ENCODE results near the gene PIERCE2.

The PIERCE2 gene

GRCh38 chr15:55457401-55458022 is 49.2 kb downstream of the PIERCE2 start:
- H3K9me3 ChIP-seq (ENCODE audit: control extremely low read depth in 1 of 5, control insufficient read depth in 4 of 5, insufficient read depth in 2 of 5, low read depth in 1 of 5, low read length in 4 of 5) = peaks cover 0 to 18% (median 6%) of the 10 kb centered on the region in 5 experiments
- CTCF ChIA-PET = interaction anchor here (1.5 kb wide), 1 partner anchor 186 kb away, joined by 3 read pairs; no protein-coding TSS in a partner anchor
- no peak for DNase-seq
- no peak overlapping the region for H3K4me3 ChIP-seq (ENCODE audit: control insufficient read depth in 1 of 7, extremely low read depth in 1 of 7, insufficient read depth in 4 of 7, low read depth in 2 of 7, low read length in 6 of 7)
- H3K27ac ChIP-seq (ENCODE audit: insufficient read depth in 1 of 2, low read depth in 1 of 2, low read length in 2 of 2, poor library complexity in 1 of 2, severe bottlenecking in 2 of 2) = no peak overlapping the region
- POLR2A ChIA-PET = no interaction called here
- H3K4me1 ChIP-seq (ENCODE audit: control extremely low read depth in 1 of 4, control insufficient read depth in 4 of 4, insufficient read depth in 4 of 4, low read length in 3 of 4) = no peaks in the 10 kb centered on the region
- H3K27me3 ChIP-seq (replicated peaks in 2 of 5; ENCODE audit: control insufficient read depth in 4 of 5, insufficient read depth in 5 of 5, low read length in 4 of 5) = no peaks in the 10 kb centered on the region
- 97% methylated on average over 4 of the region's 5 CpGs for WGBS (ENCODE audit: insufficient coverage)
- H3K36me3 ChIP-seq (ENCODE audit: control insufficient read depth in 4 of 4, insufficient read depth in 4 of 4, low read length in 3 of 4) = no peaks in the 10 kb centered on the region

- H3K36me3 ChIP-seq (ENCODE audit: control insufficient read depth in 4 of 4, insufficient read depth in 4 of 4, low read length in 3 of 4) = no peaks in the 10 kb centered on the region
- no peak overlapping the region for H3K4me3 ChIP-seq (ENCODE audit: control insufficient read depth in 1 of 7, extremely low read depth in 1 of 7, insufficient read depth in 4 of 7, low read depth in 2 of 7, low read length in 6 of 7)
- no peak for DNase-seq
- ChIA-PET CTCF (no interaction called here), POLR2A (no interaction called here)
- no peak overlapping the region for H3K27ac ChIP-seq (ENCODE audit: insufficient read depth in 1 of 2, low read depth in 1 of 2, low read length in 2 of 2, poor library complexity in 1 of 2, severe bottlenecking in 2 of 2)
- 100% methylated on average over 3 of the region's 4 CpGs for WGBS (ENCODE audit: insufficient coverage)
- no peaks in the 10 kb centered on the region for H3K27me3 ChIP-seq (replicated peaks in 2 of 5; ENCODE audit: control insufficient read depth in 4 of 5, insufficient read depth in 5 of 5, low read length in 4 of 5)
- H3K9me3 ChIP-seq (ENCODE audit: control extremely low read depth in 1 of 5, control insufficient read depth in 4 of 5, insufficient read depth in 2 of 5, low read depth in 1 of 5, low read length in 4 of 5) = peaks cover 0 to 18% (median 6%) of the 10 kb centered on the region in 5 experiments
- no peaks in the 10 kb centered on the region for H3K4me1 ChIP-seq (ENCODE audit: control extremely low read depth in 1 of 4, control insufficient read depth in 4 of 4, insufficient read depth in 4 of 4, low read length in 3 of 4)
Measured at GRCh38 chr15:55461447-55461846, 53.2 kb downstream of the PIERCE2 start.

GRCh38 chr15:55468321-55468720 is 60.0 kb downstream of the PIERCE2 start:
- Histone ChIP-seq H3K9me3 (ENCODE audit: control extremely low read depth in 1 of 5, control insufficient read depth in 4 of 5, insufficient read depth in 2 of 5, low read depth in 1 of 5, low read length in 4 of 5) (no peaks in the 10 kb centered on the region), H3K4me3 (ENCODE audit: control insufficient read depth in 1 of 7, extremely low read depth in 1 of 7, insufficient read depth in 4 of 7, low read depth in 2 of 7, low read length in 6 of 7) (no peak overlapping the region), H3K27ac (ENCODE audit: insufficient read depth in 1 of 2, low read depth in 1 of 2, low read length in 2 of 2, poor library complexity in 1 of 2, severe bottlenecking in 2 of 2) (no peak overlapping the region), H3K4me1 (ENCODE audit: control extremely low read depth in 1 of 4, control insufficient read depth in 4 of 4, insufficient read depth in 4 of 4, low read length in 3 of 4) (no peaks in the 10 kb centered on the region), H3K27me3 (replicated peaks in 2 of 5; ENCODE audit: control insufficient read depth in 4 of 5, insufficient read depth in 5 of 5, low read length in 4 of 5) (no peaks in the 10 kb centered on the region), H3K36me3 (ENCODE audit: control insufficient read depth in 4 of 4, insufficient read depth in 4 of 4, low read length in 3 of 4) (no peaks in the 10 kb centered on the region)
- CTCF ChIA-PET = no interaction called here
- DNase-seq = no peak
- WGBS (ENCODE audit: insufficient coverage) = no CpG with 5 or more reads among the region's 2 CpGs
- POLR2A ChIA-PET = no interaction called here
